ENCODE data around the gene NAV2.

DNA sequence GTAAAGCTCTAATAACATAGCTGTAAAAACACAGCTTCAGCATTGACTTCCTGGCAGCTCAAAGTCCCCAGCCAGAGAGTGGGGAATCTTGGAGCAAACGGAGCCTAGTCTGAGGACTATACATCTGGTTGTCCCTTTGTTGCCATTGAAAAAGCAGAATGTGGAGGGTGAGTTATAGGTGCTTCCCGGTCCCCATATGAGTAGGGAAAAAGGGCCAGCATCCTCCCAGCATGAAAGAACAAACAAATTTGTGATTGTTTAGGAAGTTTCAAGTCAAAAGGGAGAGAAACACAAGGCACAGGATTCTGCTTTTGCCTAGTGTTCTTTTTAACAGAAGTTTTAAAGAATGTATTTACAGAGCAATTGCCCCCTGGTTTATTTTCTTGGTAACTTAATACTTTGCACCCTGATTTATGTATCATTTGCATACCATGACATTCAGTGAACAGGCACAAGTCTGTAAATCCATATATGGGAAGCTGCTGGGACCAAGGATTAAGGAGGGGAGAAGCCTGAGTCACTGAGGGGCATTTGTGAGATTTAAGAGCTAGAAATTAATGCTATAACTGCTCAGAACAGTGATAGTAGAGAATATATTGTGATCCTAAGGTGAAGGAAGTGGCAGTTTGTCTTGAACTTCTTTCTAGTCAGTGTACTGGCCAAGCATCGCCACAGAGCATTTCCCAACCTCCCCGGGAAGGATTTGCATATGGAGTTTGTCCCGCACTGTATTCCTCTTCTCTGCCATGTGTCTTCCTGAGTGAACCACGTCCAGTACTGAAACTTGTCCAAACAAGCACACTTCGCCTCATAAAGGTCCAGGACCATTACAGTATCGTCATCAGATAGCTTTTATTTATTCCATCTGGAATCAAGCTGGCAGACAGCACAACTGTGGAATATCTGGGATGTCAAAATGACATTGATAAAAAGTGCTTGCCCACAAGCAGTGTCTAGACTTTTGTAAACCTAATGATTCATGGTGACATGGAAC, 344.6 kb downstream of the NAV2 start:
- TF ChIP-seq, protein P1, sequence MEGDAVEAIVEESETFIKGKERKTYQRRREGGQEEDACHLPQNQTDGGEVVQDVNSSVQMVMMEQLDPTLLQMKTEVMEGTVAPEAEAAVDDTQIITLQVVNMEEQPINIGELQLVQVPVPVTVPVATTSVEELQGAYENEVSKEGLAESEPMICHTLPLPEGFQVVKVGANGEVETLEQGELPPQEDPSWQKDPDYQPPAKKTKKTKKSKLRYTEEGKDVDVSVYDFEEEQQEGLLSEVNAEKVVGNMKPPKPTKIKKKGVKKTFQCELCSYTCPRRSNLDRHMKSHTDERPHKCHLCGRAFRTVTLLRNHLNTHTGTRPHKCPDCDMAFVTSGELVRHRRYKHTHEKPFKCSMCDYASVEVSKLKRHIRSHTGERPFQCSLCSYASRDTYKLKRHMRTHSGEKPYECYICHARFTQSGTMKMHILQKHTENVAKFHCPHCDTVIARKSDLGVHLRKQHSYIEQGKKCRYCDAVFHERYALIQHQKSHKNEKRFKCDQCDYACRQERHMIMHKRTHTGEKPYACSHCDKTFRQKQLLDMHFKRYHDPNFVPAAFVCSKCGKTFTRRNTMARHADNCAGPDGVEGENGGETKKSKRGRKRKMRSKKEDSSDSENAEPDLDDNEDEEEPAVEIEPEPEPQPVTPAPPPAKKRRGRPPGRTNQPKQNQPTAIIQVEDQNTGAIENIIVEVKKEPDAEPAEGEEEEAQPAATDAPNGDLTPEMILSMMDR (IDR thresholded peaks at IDR 0.05), result no peak
- no peak for TF ChIP-seq EP300 (IDR thresholded peaks at IDR 0.05)
- peak in 3 of 4 donors; percentile 28 to 62 (median 32) for TF ChIP-seq POLR2AphosphoS5 (IDR thresholded peaks at IDR 0.05)
- TF ChIP-seq POLR2A (IDR thresholded peaks at IDR 0.05), result no peak
